ENCODE results near the gene STEAP1B.

Gene STEAP1B

DNA sequence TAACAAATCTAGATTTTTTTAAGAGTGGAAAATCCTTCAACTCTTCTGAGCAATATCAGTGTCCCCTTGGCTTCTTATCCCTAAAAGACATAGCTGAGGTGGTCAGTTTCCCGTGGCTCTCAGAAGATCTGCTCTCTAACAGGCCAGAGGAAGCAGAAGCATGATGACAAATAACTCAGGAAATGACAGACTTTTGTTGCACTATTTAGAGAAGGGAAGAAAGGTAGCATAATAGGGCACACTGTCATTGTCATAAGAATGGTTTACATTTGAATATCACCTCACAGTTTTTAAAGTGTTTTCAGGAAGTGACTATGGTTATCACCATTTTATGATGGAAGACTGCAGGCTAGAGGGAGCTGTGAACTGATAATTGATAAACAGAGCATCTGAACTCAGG is 109.5 kb downstream of the STEAP1B start:
- H3K9me2 ChIP-seq (replicated peaks; ENCODE audit: insufficient read depth, low read length), result no peaks in the 10 kb centered on the region

DNA sequence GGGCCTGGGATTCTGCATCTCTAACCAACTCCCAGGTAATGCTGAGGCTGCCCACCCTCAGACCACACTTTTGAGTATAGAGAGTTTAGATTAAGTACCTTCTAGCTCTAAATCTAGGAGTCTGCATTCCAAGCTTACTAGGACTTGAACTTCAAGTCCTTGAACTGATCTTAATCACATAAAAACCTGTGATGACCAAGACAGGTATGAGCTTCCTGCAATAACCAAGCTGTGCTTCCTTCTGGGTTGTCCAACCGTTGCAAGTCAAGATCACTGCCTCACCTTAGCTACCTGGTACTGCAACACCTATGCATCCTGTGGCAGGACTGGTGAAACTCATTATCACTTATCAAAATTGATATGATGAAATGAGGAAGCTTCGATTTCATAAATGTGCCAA is 110.1 kb downstream of the STEAP1B start:
- Histone ChIP-seq H3F3A (ENCODE audit: insufficient read depth) (no peaks in the 10 kb centered on the region), H3K4me3 (ENCODE audit: insufficient read depth, low read length, poor library complexity, severe bottlenecking) (no peak overlapping the region), H3K36me3 (ENCODE audit: low read length) (no peaks in the 10 kb centered on the region), H3K79me2 (ENCODE audit: insufficient read depth, low read length) (no peaks in the 10 kb centered on the region), H3K9me3 (ENCODE audit: insufficient read depth, low read length) (no peaks in the 10 kb centered on the region), H3K9me2 (replicated peaks; ENCODE audit: insufficient read depth, low read length) (no peaks in the 10 kb centered on the region), H3K27ac (ENCODE audit: low read depth, low read length) (no peak overlapping the region), H2AFZ (ENCODE audit: low read depth, low read length, severe bottlenecking) (no peak overlapping the region), H3K4me2 (ENCODE audit: low read depth, low read length, poor library complexity, severe bottlenecking) (no peak overlapping the region), H4K20me1 (ENCODE audit: low read depth, low read length) (no peaks in the 10 kb centered on the region), H3K27me3 (ENCODE audit: low read length) (no peaks in the 10 kb centered on the region), H3K9ac (ENCODE audit: low read length) (no peak overlapping the region)
- TF ChIP-seq EZH2phosphoT487 (conservative IDR thresholded peaks at IDR 0.05; ENCODE audit: low read length), result no peak
- TF ChIP-seq, protein P1, sequence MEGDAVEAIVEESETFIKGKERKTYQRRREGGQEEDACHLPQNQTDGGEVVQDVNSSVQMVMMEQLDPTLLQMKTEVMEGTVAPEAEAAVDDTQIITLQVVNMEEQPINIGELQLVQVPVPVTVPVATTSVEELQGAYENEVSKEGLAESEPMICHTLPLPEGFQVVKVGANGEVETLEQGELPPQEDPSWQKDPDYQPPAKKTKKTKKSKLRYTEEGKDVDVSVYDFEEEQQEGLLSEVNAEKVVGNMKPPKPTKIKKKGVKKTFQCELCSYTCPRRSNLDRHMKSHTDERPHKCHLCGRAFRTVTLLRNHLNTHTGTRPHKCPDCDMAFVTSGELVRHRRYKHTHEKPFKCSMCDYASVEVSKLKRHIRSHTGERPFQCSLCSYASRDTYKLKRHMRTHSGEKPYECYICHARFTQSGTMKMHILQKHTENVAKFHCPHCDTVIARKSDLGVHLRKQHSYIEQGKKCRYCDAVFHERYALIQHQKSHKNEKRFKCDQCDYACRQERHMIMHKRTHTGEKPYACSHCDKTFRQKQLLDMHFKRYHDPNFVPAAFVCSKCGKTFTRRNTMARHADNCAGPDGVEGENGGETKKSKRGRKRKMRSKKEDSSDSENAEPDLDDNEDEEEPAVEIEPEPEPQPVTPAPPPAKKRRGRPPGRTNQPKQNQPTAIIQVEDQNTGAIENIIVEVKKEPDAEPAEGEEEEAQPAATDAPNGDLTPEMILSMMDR (IDR thresholded peaks at IDR 0.05; ENCODE audit: insufficient read depth, low read length, poor library complexity, severe bottlenecking), result no peak

More for the DNA sequence above, 109.5 kb downstream of the STEAP1B start:
- Histone ChIP-seq H3K9ac (ENCODE audit: low read length) (no peak overlapping the region), H2AFZ (ENCODE audit: low read depth, low read length, severe bottlenecking) (no peak overlapping the region), H3K4me3 (ENCODE audit: insufficient read depth, low read length, poor library complexity, severe bottlenecking) (no peak overlapping the region), H3K4me2 (ENCODE audit: low read depth, low read length, poor library complexity, severe bottlenecking) (no peak overlapping the region), H3K27ac (ENCODE audit: low read depth, low read length) (no peak overlapping the region), H3K27me3 (ENCODE audit: low read length) (no peaks in the 10 kb centered on the region), H3K9me3 (ENCODE audit: insufficient read depth, low read length) (no peaks in the 10 kb centered on the region), H3K79me2 (ENCODE audit: insufficient read depth, low read length) (no peaks in the 10 kb centered on the region), H4K20me1 (ENCODE audit: low read depth, low read length) (no peaks in the 10 kb centered on the region), H3F3A (ENCODE audit: insufficient read depth) (no peaks in the 10 kb centered on the region), H3K36me3 (ENCODE audit: low read length) (no peaks in the 10 kb centered on the region)
- no peak for TF ChIP-seq EZH2phosphoT487 (conservative IDR thresholded peaks at IDR 0.05; ENCODE audit: low read length)
- TF ChIP-seq, protein P1 (IDR thresholded peaks at IDR 0.05; ENCODE audit: insufficient read depth, low read length, poor library complexity, severe bottlenecking), result no peak

DNA sequence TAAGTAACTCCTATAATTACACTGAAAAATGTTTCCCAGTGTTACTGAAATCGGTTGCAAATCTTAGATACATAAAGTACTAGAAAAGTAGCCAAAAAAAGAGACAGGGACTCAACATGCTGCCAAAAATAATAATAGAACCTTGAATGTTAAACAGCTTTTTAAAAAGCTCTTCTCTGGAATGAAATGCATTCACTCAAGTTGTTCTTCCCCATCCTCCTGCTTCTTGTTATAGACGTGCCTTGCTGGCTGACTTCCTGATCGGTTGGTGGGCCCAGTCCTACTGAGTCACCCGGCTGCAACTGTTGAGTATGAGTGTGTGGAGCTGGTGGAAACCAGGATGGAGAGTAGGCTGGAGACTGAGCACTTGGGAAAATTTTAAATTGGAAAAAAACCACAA is 112.4 kb downstream of the STEAP1B start:
- Histone ChIP-seq H3K4me2 (ENCODE audit: low read depth, low read length, poor library complexity, severe bottlenecking) (no peak overlapping the region), H3K4me3 (ENCODE audit: insufficient read depth, low read length, poor library complexity, severe bottlenecking) (no peak overlapping the region), H3K79me2 (ENCODE audit: insufficient read depth, low read length) (no peaks in the 10 kb centered on the region), H3K27ac (ENCODE audit: low read depth, low read length) (no peak overlapping the region), H3K27me3 (ENCODE audit: low read length) (no peaks in the 10 kb centered on the region), H3K36me3 (ENCODE audit: low read length) (no peaks in the 10 kb centered on the region), H3K9me2 (replicated peaks; ENCODE audit: insufficient read depth, low read length) (no peaks in the 10 kb centered on the region), H4K20me1 (ENCODE audit: low read depth, low read length) (no peaks in the 10 kb centered on the region), H3K9ac (ENCODE audit: low read length) (no peak overlapping the region), H2AFZ (ENCODE audit: low read depth, low read length, severe bottlenecking) (no peak overlapping the region), H3F3A (ENCODE audit: insufficient read depth) (no peaks in the 10 kb centered on the region), H3K9me3 (ENCODE audit: insufficient read depth, low read length) (no peaks in the 10 kb centered on the region)
- TF ChIP-seq, protein P1 (IDR thresholded peaks at IDR 0.05; ENCODE audit: insufficient read depth, low read length, poor library complexity, severe bottlenecking), result no peak
- TF ChIP-seq EZH2phosphoT487 (conservative IDR thresholded peaks at IDR 0.05; ENCODE audit: low read length), result no peak

Data from SU-DHL-6 (cell line).